HepG2 (cell line): ENCODE measurements around the gene SF3A2. TPM values are rescaled to one million over a fixed set of nuclear protein-coding genes. Genes with fewer than 3 reads are reported as not detected.

Experiments used
- ARID3A ChIP-seq: IDR thresholded peaks from 2 replicates; pipeline ENCODE4 v1.6.1; 2012; ENCODE audit warnings: low read depth, low read length, improper control_type of control experiment
- CC2D1A ChIP-seq: sonication (generic); formaldehyde crosslinking; IDR thresholded peaks from 2 replicates; pipeline ENCODE4 v1.8.1; 2023; ENCODE audit warnings: mild to moderate bottlenecking, missing genetic modification reagents
- HNRNPH1 ChIP-seq: fragments of 200-400 bp; formaldehyde crosslinking; optimal IDR thresholded peaks from 2 replicates; pipeline ENCODE3; 2017; ENCODE audit warnings: mild to moderate bottlenecking, low read depth, low read length
- IKZF1 ChIP-seq: fragments of 450-650 bp; IDR thresholded peaks from 2 replicates; pipeline ENCODE4 v1.7.1; 2016
- MAFF ChIP-seq: IDR thresholded peaks from 2 replicates; pipeline ENCODE4 v1.6.1; 2011; ENCODE audit warnings: low read depth, low read length, improper control_type of control experiment
- MTA3 ChIP-seq: sonication (generic); formaldehyde crosslinking; IDR thresholded peaks from 2 replicates; pipeline ENCODE4 v1.4.0; 2020; ENCODE audit warnings: missing genetic modification reagents
- MYPOP ChIP-seq: sonication (generic); formaldehyde crosslinking; IDR thresholded peaks from 2 replicates; pipeline ENCODE4 v1.8.1; 2023; ENCODE audit warnings: mild to moderate bottlenecking, moderate library complexity, missing genetic modification reagents
- NR3C1 ChIP-seq: sonication (generic); formaldehyde crosslinking; IDR thresholded peaks from 2 replicates; pipeline ENCODE4 v1.4.0; 2020; ENCODE audit warnings: missing genetic modification reagents
- SP5 ChIP-seq: IDR thresholded peaks from 2 replicates; pipeline ENCODE4 v1.6.1; 2016; ENCODE audit warnings: low read depth, borderline replicate concordance
- SRSF4 ChIP-seq: fragments of 200-400 bp; formaldehyde crosslinking; IDR thresholded peaks from one replicate; pipeline ENCODE4 v1.6.1; 2018; ENCODE audit warnings: mild to moderate bottlenecking, low read depth, low read length, moderate library complexity; ENCODE audit not compliant: poor library complexity, severe bottlenecking
- ZNF33B ChIP-seq: sonication (generic); formaldehyde crosslinking; IDR thresholded peaks from 2 replicates; pipeline ENCODE4 v1.5.1; 2020; ENCODE audit warnings: mild to moderate bottlenecking, missing genetic modification reagents
- ZNF513 ChIP-seq: sonication (generic); formaldehyde crosslinking; conservative IDR thresholded peaks from 2 replicates; pipeline ENCODE4 v1.5.0; 2020; ENCODE audit warnings: missing genetic modification reagents
- ZNF687 ChIP-seq: sonication (generic); formaldehyde crosslinking; IDR thresholded peaks from 2 replicates; pipeline ENCODE4 v1.5.1; 2020; ENCODE audit warnings: mild to moderate bottlenecking, missing genetic modification reagents, moderate library complexity
- polyA plus RNA-seq, 8 experiments: library from polyadenylated mRNA; depleted of rRNA in 3 of 8; stranded (reverse) in 7 of 8; unstranded in 1 of 8; fragments of >200 nt; fragmentation: Illumina TruSeq in 4 of 8; extraction: Trizol in 4 of 8; gene quantifications; 2 replicates each; pipeline versions ENCODE4 v1.2.1 to v1.2.3, GENCODE V29; 2011 to 2016; ENCODE audit warnings: low read depth in 4 of 8, missing spikeins in 1 of 8, mixed read lengths in 1 of 8; ENCODE audit not compliant: insufficient read depth in 1 of 8
- total RNA-seq, 5 experiments: library from RNA; depleted of rRNA; stranded (reverse); fragments of >200 nt; fragmentation: Illumina TruSeq; extraction: Trizol; gene quantifications; 2 replicates each; pipeline ENCODE4 v1.2.3, GENCODE V29; 2016; ENCODE audit warnings: low read depth in 1 of 5

Gene SF3A2
- total and polyA plus RNA-seq, 2 of the 13 experiments (the other 11 are each of a cell fraction or from before 2014, with no cell fraction given), result 8.6 to 8.8 TPM

- peak; percentile 41; the same call in 1 of the 2 replicates for TF ChIP-seq ARID3A
- TF ChIP-seq ZNF687 (CRISPR knock-in tag), result peak; percentile 100
- TF ChIP-seq MTA3 (CRISPR knock-in tag), result 0 out of 2 replicates have a peak, but pooled peaks have one; percentile 50
- TF ChIP-seq SRSF4, result no peak
- peak; percentile 93 for TF ChIP-seq MYPOP (CRISPR knock-in tag)
- peak; percentile 60; the same call in 1 of the 2 replicates for TF ChIP-seq ZNF513 (CRISPR knock-in tag)
- no peak for TF ChIP-seq HNRNPH1
- no peak for TF ChIP-seq IKZF1
- no peak for TF ChIP-seq NR3C1
- no peak for TF ChIP-seq MAFF
- TF ChIP-seq CC2D1A (CRISPR knock-in tag), result no peak
- peak; percentile 84; the same call in 1 of the 2 replicates for TF ChIP-seq ZNF33B (CRISPR knock-in tag)
- peak; percentile 93 for TF ChIP-seq SP5
Measured at GRCh38 chr19:2236314-2237050, at the start of gene SF3A2, which contains the start of gene PLEKHJ1 (continued).
